Activated naive CD4-positive, alpha-beta T cell treated with anti-CD3 and anti-CD28 coated beads, Interleukin-2, amount 10 ng/mL, durations not matched to agents 7 days and 5 days (primary cell): Measurements from ENCODE around the gene KRTAP19-8.

ENCODE experiments used
- CTCF ChIA-PET: fragments of 350-600 bp; sonication (Branson Sonifier 250); formaldehyde crosslinking; loops from one replicate; lab custom pipeline; 2021; ENCODE audit warnings: antibody characterized with exemption; lab: Charles Lee
- DNase-seq: peaks from one replicate; pipeline ENCODE4 v3.0.0-alpha.2; 2020
- H3K27ac Mint-ChIP-seq: one replicate; pipeline ENCODE4 v1.8.0; 2021; ENCODE audit warnings: mild to moderate bottlenecking, moderate library complexity, mixed read lengths
- H3K27me3 Mint-ChIP-seq: one replicate; pipeline ENCODE4 v1.8.0; 2021; ENCODE audit warnings: mild to moderate bottlenecking, mixed read lengths
- H3K36me3 Mint-ChIP-seq: one replicate; pipeline ENCODE4 v1.8.0; 2021; ENCODE audit warnings: mixed read lengths
- H3K4me1 Mint-ChIP-seq: one replicate; pipeline ENCODE4 v1.8.0; 2021; ENCODE audit warnings: mixed read lengths
- H3K4me3 Mint-ChIP-seq: one replicate; pipeline ENCODE4 v1.8.0; 2021; ENCODE audit warnings: mild to moderate bottlenecking, moderate library complexity, mixed read lengths
- H3K9me3 Mint-ChIP-seq: one replicate; pipeline ENCODE4 v1.8.0; 2021; ENCODE audit warnings: mixed read lengths

KRTAP19-8 gene

GRCh38 chr21:30994932-30995331 lies 43.3 kb downstream of the KRTAP19-8 start:
- Mint-ChIP-seq H3K27me3 (peaks cover 4% of the 10 kb centered on the region), H3K9me3 (no peaks in the 10 kb centered on the region), H3K4me1 (no peaks in the 10 kb centered on the region), H3K36me3 (no peaks in the 10 kb centered on the region), H3K4me3 (no peak overlapping the region), H3K27ac (no peak overlapping the region)
- CTCF ChIA-PET = no interaction called here
- no peak for DNase-seq

- no peak for DNase-seq
- Mint-ChIP-seq H3K4me3 (no peak overlapping the region), H3K4me1 (no peaks in the 10 kb centered on the region), H3K36me3 (no peaks in the 10 kb centered on the region), H3K9me3 (no peaks in the 10 kb centered on the region), H3K27me3 (peaks cover 4% of the 10 kb centered on the region), H3K27ac (no peak overlapping the region)
- CTCF ChIA-PET = no interaction called here
Observed at GRCh38 chr21:30990514-30991262, 47.6 kb downstream of the KRTAP19-8 start.

- H3K36me3 Mint-ChIP-seq = no peaks in the 10 kb centered on the region
Observed at GRCh38 chr21:30988706-30989105, 49.6 kb downstream of the KRTAP19-8 start.

More at GRCh38 chr21:30988706-30989105, 49.6 kb downstream of the KRTAP19-8 start:
- H3K27ac Mint-ChIP-seq = no peak overlapping the region
- H3K4me1 Mint-ChIP-seq = no peaks in the 10 kb centered on the region
- CTCF ChIA-PET = no interaction called here
- no peak overlapping the region for H3K4me3 Mint-ChIP-seq
- no peaks in the 10 kb centered on the region for H3K9me3 Mint-ChIP-seq
- DNase-seq = no peak
- peaks cover 7% of the 10 kb centered on the region for H3K27me3 Mint-ChIP-seq
